ACC112 (cell line): ENCODE results near the gene SPARC.
"Not testable (repeated sequence)": the region's sequence is repeated elsewhere in the genome, so short reads cannot be mapped to it uniquely, and the experiment has no call there.

Experiments used
- H2AFZ ChIP-seq: fragments of 200-600 bp; sonication (generic); one replicate; pipeline ENCODE4 v1.6.0; 2017; ENCODE audit warnings: antibody characterized with exemption, low read length; ENCODE audit not compliant: unreplicated experiment
- H3K27ac ChIP-seq: fragments of 200-600 bp; sonication (generic); 2 replicates; pipeline ENCODE4 v1.5.1; 2014; ENCODE audit warnings: low read depth, mild to moderate bottlenecking, antibody characterized with exemption, low read length, moderate library complexity
- H3K27me3 ChIP-seq: fragments of 200-600 bp; sonication (generic); 2 replicates; pipeline ENCODE4 v1.6.1; 2014; ENCODE audit warnings: mild to moderate bottlenecking, antibody characterized with exemption, low read length, moderate library complexity, mixed read lengths; ENCODE audit not compliant: insufficient read depth
- H3K36me3 ChIP-seq: fragments of 200-600 bp; sonication (generic); 2 replicates; pipeline ENCODE4 v1.6.1; 2016; ENCODE audit warnings: mild to moderate bottlenecking, antibody characterized with exemption, low read length, moderate library complexity, mixed read lengths; ENCODE audit not compliant: insufficient read depth
- H3K4me1 ChIP-seq: fragments of 200-600 bp; sonication (generic); one replicate; pipeline ENCODE4 v1.6.1; 2016; ENCODE audit warnings: low read length, mixed read lengths; ENCODE audit not compliant: insufficient read depth, unreplicated experiment, control insufficient read depth
- H3K4me3 ChIP-seq: fragments of 200-600 bp; sonication (generic); 2 replicates; pipeline ENCODE4 v1.5.1; 2014; ENCODE audit warnings: mild to moderate bottlenecking, low read depth, low read length
- H3K79me2 ChIP-seq: fragments of 200-600 bp; sonication (generic); one replicate; pipeline ENCODE4 v1.6.0; 2016; ENCODE audit warnings: low read length; ENCODE audit not compliant: control insufficient read depth, unreplicated experiment, insufficient read depth

SPARC gene

GRCh38 chr5:151686674-151687407 is at the start of gene SPARC:
SPARC (minus strand) TSS chr5:151686915; CDS start chr5:151676188, 10,727 bp downstream.
- peak within 1 kb of the TSS; percentile 99 for H3K4me3 ChIP-seq
- H3K4me1 ChIP-seq: peaks cover 37% of the 10 kb centered on the region
- peaks cover 18% of the 10 kb centered on the region for H3K36me3 ChIP-seq
- H2AFZ ChIP-seq: no peak within 1 kb of the TSS
- no peaks in the 10 kb centered on the region for H3K27me3 ChIP-seq
- H3K27ac ChIP-seq: peak within 1 kb of the TSS; percentile 85
- H3K79me2 ChIP-seq: peaks cover 54% of the 10 kb centered on the region

- Histone ChIP-seq H3K27ac (no peak overlapping the region), H2AFZ (no peak overlapping the region), H3K4me1 (peaks cover 24% of the 10 kb centered on the region), H3K79me2 (no peaks in the 10 kb centered on the region), H3K4me3 (no peak overlapping the region), H3K36me3 (no peaks in the 10 kb centered on the region), H3K27me3 (no peaks in the 10 kb centered on the region)
Observed at GRCh38 chr5:151735646-151736045, 48.9 kb upstream of the SPARC start.

- peaks cover 14% of the 10 kb centered on the region for H3K4me1 ChIP-seq
Observed at GRCh38 chr5:151734064-151734408, 47.3 kb upstream of the SPARC start.

GRCh38 chr5:151733358-151734063 is 46.8 kb upstream of the SPARC start:
- H3K27me3 ChIP-seq: no peaks in the 10 kb centered on the region
- no peak overlapping the region for H3K27ac ChIP-seq
- no peaks in the 10 kb centered on the region for H3K36me3 ChIP-seq
- no peak overlapping the region for H2AFZ ChIP-seq
- H3K79me2 ChIP-seq: no peaks in the 10 kb centered on the region
- peaks cover 9% of the 10 kb centered on the region for H3K4me1 ChIP-seq
- H3K4me3 ChIP-seq: no peak overlapping the region

More at GRCh38 chr5:151734064-151734408, 47.3 kb upstream of the SPARC start:
- Histone ChIP-seq H3K36me3 (no peaks in the 10 kb centered on the region), H2AFZ (no peak overlapping the region), H3K4me3 (no peak overlapping the region), H3K79me2 (no peaks in the 10 kb centered on the region), H3K27me3 (no peaks in the 10 kb centered on the region), H3K27ac (no peak overlapping the region)

- H3K27me3 ChIP-seq: no peaks in the 10 kb centered on the region
- H3K79me2 ChIP-seq: no peaks in the 10 kb centered on the region
- no peak overlapping the region for H3K4me3 ChIP-seq
- no peak overlapping the region for H2AFZ ChIP-seq
- no peak overlapping the region for H3K27ac ChIP-seq
- no peaks in the 10 kb centered on the region for H3K36me3 ChIP-seq
- no peaks in the 10 kb centered on the region for H3K4me1 ChIP-seq
Observed at GRCh38 chr5:151730381-151730780, 43.7 kb upstream of the SPARC start.

GRCh38 chr5:151729597-151729996 is 42.9 kb upstream of the SPARC start:
- H3K27me3 ChIP-seq, H2AFZ ChIP-seq, H3K79me2 ChIP-seq, H3K4me1 ChIP-seq, H3K4me3 ChIP-seq, H3K27ac ChIP-seq, H3K36me3 ChIP-seq: not testable (repeated sequence)

- H3K36me3 ChIP-seq: no peaks in the 10 kb centered on the region
- peaks cover 8% of the 10 kb centered on the region for H3K4me1 ChIP-seq
- no peak overlapping the region for H3K4me3 ChIP-seq
- no peaks in the 10 kb centered on the region for H3K27me3 ChIP-seq
- H3K27ac ChIP-seq: no peak overlapping the region
- H3K79me2 ChIP-seq: no peaks in the 10 kb centered on the region
- H2AFZ ChIP-seq: no peak overlapping the region
Observed at GRCh38 chr5:151724360-151724759, 37.6 kb upstream of the SPARC start.

- no peaks in the 10 kb centered on the region for H3K36me3 ChIP-seq
- no peak overlapping the region for H2AFZ ChIP-seq
- H3K79me2 ChIP-seq: no peaks in the 10 kb centered on the region
- no peak overlapping the region for H3K4me3 ChIP-seq
- peaks cover 24% of the 10 kb centered on the region for H3K4me1 ChIP-seq
- H3K27me3 ChIP-seq: no peaks in the 10 kb centered on the region
- no peak overlapping the region for H3K27ac ChIP-seq
Observed at GRCh38 chr5:151722546-151722945, 35.8 kb upstream of the SPARC start.

GRCh38 chr5:151721812-151722391 is 35.2 kb upstream of the SPARC start:
- Histone ChIP-seq H2AFZ (no peak overlapping the region), H3K27ac (no peak overlapping the region), H3K4me3 (no peak overlapping the region), H3K79me2 (no peaks in the 10 kb centered on the region), H3K27me3 (no peaks in the 10 kb centered on the region), H3K4me1 (peaks cover 27% of the 10 kb centered on the region), H3K36me3 (no peaks in the 10 kb centered on the region)

- no peak overlapping the region for H3K27ac ChIP-seq
- H3K4me3 ChIP-seq: no peak overlapping the region
- H3K36me3 ChIP-seq: no peaks in the 10 kb centered on the region
- H3K79me2 ChIP-seq: no peaks in the 10 kb centered on the region
- peaks cover 27% of the 10 kb centered on the region for H3K4me1 ChIP-seq
- no peak overlapping the region for H2AFZ ChIP-seq
- no peaks in the 10 kb centered on the region for H3K27me3 ChIP-seq
Observed at GRCh38 chr5:151721087-151721646, 34.5 kb upstream of the SPARC start.
